WTC11 (cell line): ENCODE data around the gene STK17B.

ENCODE experiments used
- ESRRA ChIP-seq: sonication (generic); formaldehyde crosslinking; IDR thresholded peaks from 2 replicates; pipeline ENCODE4 v1.8.1; 2022; ENCODE audit warnings: mild to moderate bottlenecking, missing genetic modification reagents, borderline replicate concordance
- FOXJ3 ChIP-seq: sonication (generic); formaldehyde crosslinking; IDR thresholded peaks from 2 replicates; pipeline ENCODE4 v1.9.0; 2021; ENCODE audit warnings: missing genetic modification reagents, mild to moderate bottlenecking, borderline replicate concordance
- NFYB ChIP-seq: sonication (generic); formaldehyde crosslinking; conservative IDR thresholded peaks from 2 replicates; pipeline ENCODE4 v1.8.0; 2022; ENCODE audit warnings: low read depth, missing genetic modification reagents
- ZBTB21 ChIP-seq: sonication (generic); formaldehyde crosslinking; IDR thresholded peaks from 2 replicates; pipeline ENCODE4 v1.8.1; 2023; ENCODE audit warnings: mild to moderate bottlenecking, missing genetic modification reagents, borderline replicate concordance
- ZNF219 ChIP-seq: sonication (generic); formaldehyde crosslinking; IDR thresholded peaks from 2 replicates; pipeline ENCODE4 v1.8.0; 2023; ENCODE audit warnings: missing genetic modification reagents, mild to moderate bottlenecking, borderline replicate concordance
- TF ChIP-seq, protein P1 (sequence below): sonication (generic); formaldehyde crosslinking; IDR thresholded peaks from 2 replicates; pipeline ENCODE4 v1.8.1; 2023; ENCODE audit warnings: mild to moderate bottlenecking, missing genetic modification reagents
- TF ChIP-seq, protein P2 (sequence below): sonication (generic); formaldehyde crosslinking; IDR thresholded peaks from 2 replicates; pipeline ENCODE4 v1.8.0; 2022; ENCODE audit warnings: missing genetic modification reagents
- TF ChIP-seq, protein P3 (sequence below): sonication (generic); formaldehyde crosslinking; IDR thresholded peaks from 2 replicates; pipeline ENCODE4 v1.8.0; 2022; ENCODE audit warnings: mild to moderate bottlenecking, missing genetic modification reagents
- TF ChIP-seq, protein P4 (sequence below): sonication (generic); formaldehyde crosslinking; IDR thresholded peaks from 2 replicates; pipeline ENCODE4 v1.8.1; 2023; ENCODE audit warnings: mild to moderate bottlenecking, missing genetic modification reagents, moderate library complexity
- TF ChIP-seq, protein P5 (sequence below): fragments of 200-600 bp; IDR thresholded peaks from 2 replicates; pipeline ENCODE4 v1.8.0; 2022; ENCODE audit warnings: antibody characterized with exemption
- TF ChIP-seq, protein P6 (sequence below): fragments of 250-450 bp; sonication (Bioruptor Pico); IDR thresholded peaks from 2 replicates; pipeline ENCODE4 v1.9.0; 2021; ENCODE audit warnings: mild to moderate bottlenecking
- TF ChIP-seq, protein P7 (sequence below): sonication (generic); formaldehyde crosslinking; IDR thresholded peaks from 2 replicates; pipeline ENCODE4 v1.8.1; 2023; ENCODE audit warnings: mild to moderate bottlenecking, missing genetic modification reagents, moderate library complexity
- TF ChIP-seq, protein P8 (sequence below): sonication (generic); formaldehyde crosslinking; IDR thresholded peaks from 2 replicates; pipeline ENCODE4 v1.8.1; 2022; ENCODE audit warnings: mild to moderate bottlenecking, missing genetic modification reagents, moderate library complexity, borderline replicate concordance

DNA sequence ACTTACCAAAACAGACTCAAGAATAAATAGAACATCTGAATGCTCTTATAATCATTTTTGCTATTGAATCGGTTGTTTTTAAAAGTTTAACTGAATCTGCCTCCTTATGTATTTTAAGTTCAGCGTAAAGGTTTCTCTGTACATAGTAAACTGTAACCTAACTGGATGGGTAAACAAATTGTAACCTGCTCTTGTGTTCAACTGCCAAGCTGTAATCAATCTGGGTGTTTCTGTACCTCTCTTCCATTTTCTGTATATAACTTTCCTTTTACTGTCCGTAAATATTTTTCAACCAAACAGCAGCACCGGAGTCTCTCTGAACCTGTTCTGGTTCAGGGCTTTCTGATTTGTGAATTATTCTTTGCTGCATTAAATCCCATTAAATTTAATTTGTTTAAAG, 75.1 kb downstream of the STK17B start:
- TF ChIP-seq, protein P1, sequence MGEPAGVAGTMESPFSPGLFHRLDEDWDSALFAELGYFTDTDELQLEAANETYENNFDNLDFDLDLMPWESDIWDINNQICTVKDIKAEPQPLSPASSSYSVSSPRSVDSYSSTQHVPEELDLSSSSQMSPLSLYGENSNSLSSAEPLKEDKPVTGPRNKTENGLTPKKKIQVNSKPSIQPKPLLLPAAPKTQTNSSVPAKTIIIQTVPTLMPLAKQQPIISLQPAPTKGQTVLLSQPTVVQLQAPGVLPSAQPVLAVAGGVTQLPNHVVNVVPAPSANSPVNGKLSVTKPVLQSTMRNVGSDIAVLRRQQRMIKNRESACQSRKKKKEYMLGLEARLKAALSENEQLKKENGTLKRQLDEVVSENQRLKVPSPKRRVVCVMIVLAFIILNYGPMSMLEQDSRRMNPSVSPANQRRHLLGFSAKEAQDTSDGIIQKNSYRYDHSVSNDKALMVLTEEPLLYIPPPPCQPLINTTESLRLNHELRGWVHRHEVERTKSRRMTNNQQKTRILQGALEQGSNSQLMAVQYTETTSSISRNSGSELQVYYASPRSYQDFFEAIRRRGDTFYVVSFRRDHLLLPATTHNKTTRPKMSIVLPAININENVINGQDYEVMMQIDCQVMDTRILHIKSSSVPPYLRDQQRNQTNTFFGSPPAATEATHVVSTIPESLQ (CRISPR knock-in tag) = no peak
- TF ChIP-seq NFYB (CRISPR knock-in tag) (no peak), ESRRA (CRISPR knock-in tag) (no peak), ZNF219 (CRISPR knock-in tag) (no peak), ZBTB21 (no peak), FOXJ3 (CRISPR knock-in tag) (no peak)
- TF ChIP-seq, protein P2, sequence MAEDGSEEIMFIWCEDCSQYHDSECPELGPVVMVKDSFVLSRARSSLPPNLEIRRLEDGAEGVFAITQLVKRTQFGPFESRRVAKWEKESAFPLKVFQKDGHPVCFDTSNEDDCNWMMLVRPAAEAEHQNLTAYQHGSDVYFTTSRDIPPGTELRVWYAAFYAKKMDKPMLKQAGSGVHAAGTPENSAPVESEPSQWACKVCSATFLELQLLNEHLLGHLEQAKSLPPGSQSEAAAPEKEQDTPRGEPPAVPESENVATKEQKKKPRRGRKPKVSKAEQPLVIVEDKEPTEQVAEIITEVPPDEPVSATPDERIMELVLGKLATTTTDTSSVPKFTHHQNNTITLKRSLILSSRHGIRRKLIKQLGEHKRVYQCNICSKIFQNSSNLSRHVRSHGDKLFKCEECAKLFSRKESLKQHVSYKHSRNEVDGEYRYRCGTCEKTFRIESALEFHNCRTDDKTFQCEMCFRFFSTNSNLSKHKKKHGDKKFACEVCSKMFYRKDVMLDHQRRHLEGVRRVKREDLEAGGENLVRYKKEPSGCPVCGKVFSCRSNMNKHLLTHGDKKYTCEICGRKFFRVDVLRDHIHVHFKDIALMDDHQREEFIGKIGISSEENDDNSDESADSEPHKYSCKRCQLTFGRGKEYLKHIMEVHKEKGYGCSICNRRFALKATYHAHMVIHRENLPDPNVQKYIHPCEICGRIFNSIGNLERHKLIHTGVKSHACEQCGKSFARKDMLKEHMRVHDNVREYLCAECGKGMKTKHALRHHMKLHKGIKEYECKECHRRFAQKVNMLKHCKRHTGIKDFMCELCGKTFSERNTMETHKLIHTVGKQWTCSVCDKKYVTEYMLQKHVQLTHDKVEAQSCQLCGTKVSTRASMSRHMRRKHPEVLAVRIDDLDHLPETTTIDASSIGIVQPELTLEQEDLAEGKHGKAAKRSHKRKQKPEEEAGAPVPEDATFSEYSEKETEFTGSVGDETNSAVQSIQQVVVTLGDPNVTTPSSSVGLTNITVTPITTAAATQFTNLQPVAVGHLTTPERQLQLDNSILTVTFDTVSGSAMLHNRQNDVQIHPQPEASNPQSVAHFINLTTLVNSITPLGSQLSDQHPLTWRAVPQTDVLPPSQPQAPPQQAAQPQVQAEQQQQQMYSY (CRISPR knock-in tag) = no peak
- TF ChIP-seq, protein P3, sequence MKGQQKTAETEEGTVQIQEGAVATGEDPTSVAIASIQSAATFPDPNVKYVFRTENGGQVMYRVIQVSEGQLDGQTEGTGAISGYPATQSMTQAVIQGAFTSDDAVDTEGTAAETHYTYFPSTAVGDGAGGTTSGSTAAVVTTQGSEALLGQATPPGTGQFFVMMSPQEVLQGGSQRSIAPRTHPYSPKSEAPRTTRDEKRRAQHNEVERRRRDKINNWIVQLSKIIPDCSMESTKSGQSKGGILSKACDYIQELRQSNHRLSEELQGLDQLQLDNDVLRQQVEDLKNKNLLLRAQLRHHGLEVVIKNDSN (CRISPR knock-in tag) = no peak
- TF ChIP-seq, protein P4, sequence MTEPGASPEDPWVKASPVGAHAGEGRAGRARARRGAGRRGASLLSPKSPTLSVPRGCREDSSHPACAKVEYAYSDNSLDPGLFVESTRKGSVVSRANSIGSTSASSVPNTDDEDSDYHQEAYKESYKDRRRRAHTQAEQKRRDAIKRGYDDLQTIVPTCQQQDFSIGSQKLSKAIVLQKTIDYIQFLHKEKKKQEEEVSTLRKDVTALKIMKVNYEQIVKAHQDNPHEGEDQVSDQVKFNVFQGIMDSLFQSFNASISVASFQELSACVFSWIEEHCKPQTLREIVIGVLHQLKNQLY (CRISPR knock-in tag) = no peak
- TF ChIP-seq, protein P5, sequence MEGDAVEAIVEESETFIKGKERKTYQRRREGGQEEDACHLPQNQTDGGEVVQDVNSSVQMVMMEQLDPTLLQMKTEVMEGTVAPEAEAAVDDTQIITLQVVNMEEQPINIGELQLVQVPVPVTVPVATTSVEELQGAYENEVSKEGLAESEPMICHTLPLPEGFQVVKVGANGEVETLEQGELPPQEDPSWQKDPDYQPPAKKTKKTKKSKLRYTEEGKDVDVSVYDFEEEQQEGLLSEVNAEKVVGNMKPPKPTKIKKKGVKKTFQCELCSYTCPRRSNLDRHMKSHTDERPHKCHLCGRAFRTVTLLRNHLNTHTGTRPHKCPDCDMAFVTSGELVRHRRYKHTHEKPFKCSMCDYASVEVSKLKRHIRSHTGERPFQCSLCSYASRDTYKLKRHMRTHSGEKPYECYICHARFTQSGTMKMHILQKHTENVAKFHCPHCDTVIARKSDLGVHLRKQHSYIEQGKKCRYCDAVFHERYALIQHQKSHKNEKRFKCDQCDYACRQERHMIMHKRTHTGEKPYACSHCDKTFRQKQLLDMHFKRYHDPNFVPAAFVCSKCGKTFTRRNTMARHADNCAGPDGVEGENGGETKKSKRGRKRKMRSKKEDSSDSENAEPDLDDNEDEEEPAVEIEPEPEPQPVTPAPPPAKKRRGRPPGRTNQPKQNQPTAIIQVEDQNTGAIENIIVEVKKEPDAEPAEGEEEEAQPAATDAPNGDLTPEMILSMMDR = no peak
- TF ChIP-seq, protein P6, sequence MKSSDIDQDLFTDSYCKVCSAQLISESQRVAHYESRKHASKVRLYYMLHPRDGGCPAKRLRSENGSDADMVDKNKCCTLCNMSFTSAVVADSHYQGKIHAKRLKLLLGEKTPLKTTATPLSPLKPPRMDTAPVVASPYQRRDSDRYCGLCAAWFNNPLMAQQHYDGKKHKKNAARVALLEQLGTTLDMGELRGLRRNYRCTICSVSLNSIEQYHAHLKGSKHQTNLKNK = no peak
- TF ChIP-seq, protein P7, sequence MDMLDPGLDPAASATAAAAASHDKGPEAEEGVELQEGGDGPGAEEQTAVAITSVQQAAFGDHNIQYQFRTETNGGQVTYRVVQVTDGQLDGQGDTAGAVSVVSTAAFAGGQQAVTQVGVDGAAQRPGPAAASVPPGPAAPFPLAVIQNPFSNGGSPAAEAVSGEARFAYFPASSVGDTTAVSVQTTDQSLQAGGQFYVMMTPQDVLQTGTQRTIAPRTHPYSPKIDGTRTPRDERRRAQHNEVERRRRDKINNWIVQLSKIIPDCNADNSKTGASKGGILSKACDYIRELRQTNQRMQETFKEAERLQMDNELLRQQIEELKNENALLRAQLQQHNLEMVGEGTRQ = no peak
- TF ChIP-seq, protein P8, sequence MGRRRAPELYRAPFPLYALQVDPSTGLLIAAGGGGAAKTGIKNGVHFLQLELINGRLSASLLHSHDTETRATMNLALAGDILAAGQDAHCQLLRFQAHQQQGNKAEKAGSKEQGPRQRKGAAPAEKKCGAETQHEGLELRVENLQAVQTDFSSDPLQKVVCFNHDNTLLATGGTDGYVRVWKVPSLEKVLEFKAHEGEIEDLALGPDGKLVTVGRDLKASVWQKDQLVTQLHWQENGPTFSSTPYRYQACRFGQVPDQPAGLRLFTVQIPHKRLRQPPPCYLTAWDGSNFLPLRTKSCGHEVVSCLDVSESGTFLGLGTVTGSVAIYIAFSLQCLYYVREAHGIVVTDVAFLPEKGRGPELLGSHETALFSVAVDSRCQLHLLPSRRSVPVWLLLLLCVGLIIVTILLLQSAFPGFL = no peak
